GM21529 (cell line): ENCODE data around the gene CACNA2D4.

Source experiments
- ATAC-seq: cut with Tn5 transposase; IDR thresholded peaks from one replicate; pipeline ENCODE4 v1.9.1; 2021; ENCODE audit not compliant: unreplicated experiment

Gene CACNA2D4

DNA sequence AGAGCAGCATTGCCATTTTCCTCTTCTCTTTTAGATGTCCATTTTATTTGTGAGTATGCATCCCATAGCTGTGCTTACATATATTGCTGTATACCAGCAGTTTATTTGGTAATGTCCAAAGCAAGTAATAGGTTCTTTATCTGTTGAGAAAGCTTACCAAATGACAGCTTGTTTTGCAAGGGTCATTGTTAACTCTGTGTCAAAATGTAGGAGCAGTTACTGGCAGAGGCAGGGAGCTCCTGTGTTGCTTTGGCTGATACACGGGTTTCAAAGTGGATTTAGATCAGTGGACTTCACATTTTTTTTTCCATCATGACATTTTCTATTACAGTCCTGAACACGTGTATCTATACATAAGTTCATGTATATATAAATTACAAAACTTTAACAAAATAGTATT is 136.2 kb downstream of the CACNA2D4 start:
- no peak for ATAC-seq

DNA sequence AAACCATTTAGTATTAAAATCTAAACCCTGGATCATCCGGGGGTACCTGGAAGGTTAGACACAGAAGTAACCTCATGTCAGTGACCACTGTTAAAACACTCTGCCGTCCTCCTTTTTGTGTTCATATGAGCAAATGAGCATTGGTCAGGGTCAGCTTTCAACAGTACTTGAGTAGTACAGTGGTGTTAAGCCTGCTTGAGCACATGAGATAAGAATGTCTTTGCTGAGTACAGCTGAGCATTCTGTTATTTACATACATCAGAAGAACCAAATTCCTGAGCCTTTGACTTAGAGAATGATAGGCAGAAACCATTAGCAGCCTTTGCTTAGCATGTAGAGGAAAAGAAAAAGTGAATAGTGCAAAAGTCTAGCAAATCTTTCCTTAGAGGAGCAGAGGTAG is 136.7 kb downstream of the CACNA2D4 start:
- ATAC-seq = no peak

DNA sequence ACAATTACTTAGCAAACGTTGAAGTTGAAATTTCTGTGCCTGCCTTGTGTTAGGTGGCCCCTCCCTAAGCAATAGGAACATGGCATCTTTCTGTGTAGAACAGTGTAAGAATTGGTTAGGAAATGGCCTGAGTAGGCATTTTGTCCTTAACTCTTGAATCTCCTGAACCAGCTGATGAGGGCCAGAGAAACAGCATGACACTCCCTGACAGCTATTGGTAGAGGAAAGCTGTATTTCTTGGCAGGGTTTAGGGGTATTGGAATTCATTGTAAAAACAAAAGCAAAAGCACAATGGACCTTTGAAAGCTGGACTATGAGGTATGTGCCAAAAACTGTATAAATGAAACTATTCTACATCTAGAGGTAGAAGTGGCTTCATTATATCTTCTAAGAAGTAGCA is 138.7 kb downstream of the CACNA2D4 start:
- ATAC-seq = no peak

DNA sequence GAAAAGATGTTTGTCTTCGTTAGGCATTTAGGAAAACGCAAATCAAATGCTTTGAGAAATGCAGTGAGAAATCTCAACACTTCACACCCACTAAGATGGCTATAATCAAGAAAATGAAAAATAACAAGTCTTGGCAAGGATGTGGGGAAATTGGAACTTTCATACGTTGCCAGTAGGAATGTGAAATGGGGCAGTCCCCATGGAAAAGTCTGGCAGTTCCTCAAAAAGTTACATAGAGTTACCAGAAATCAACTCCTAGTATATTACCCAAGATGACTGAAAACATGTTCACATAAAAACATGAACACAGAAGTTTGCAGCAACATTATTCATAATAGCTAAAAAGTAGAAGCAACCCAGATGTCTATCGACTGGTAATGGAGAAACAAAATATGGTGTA is 139.5 kb downstream of the CACNA2D4 start:
- ATAC-seq = no peak

DNA sequence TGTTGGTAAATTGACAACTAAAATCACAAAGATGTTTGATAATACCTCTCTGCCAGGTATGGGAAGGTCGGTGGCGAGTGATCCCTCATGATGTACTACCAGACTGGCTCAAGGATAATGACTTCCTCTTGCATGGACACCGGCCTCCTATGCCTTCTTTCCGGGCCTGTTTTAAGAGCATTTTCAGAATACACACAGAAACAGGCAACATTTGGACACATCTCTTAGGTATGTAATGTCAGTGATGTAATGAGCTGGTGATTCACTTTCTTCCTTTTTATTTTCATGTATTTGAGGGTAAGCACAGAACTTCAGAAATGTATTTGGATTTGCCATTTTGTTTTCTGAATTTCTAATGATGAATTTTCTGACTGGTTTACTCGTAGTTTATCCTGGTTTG is 140.7 kb downstream of the CACNA2D4 start:
- no peak for ATAC-seq

DNA sequence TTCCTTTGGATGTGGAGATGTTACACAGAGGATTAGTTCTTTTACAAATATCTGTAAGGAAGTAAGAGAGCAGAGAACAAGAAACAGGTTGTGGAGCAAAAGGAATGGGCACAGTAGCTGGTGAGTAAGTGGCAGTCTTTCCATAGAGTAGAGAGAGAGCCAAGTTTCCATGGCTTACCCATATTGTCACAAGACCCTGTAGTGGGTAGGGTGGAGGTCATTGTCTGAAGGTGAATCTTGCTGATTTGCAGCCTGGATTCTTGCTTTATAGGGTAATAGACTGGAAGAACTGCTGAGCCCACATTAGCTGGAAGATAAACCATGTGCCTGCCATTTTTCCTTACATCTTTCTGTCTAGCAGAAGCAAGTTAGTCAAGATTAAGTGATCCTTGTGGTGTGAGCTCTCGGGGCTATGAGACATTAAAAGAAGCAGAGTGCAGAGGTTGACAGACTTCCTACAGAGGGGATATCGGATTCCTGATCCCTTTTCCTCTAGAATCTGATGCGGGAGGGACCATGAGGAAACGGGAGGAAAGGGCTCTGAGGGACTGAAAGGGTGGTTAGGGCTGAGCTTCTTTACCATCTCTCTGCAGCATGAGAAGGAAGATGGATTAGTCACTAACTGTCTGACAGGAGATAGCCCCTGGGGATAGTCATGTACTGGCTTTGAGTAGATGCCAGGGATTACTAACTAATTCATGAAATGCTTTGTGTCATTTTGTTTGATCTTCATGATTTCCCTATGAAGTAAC is 142.1 kb downstream of the CACNA2D4 start:
- ATAC-seq = no peak

DNA sequence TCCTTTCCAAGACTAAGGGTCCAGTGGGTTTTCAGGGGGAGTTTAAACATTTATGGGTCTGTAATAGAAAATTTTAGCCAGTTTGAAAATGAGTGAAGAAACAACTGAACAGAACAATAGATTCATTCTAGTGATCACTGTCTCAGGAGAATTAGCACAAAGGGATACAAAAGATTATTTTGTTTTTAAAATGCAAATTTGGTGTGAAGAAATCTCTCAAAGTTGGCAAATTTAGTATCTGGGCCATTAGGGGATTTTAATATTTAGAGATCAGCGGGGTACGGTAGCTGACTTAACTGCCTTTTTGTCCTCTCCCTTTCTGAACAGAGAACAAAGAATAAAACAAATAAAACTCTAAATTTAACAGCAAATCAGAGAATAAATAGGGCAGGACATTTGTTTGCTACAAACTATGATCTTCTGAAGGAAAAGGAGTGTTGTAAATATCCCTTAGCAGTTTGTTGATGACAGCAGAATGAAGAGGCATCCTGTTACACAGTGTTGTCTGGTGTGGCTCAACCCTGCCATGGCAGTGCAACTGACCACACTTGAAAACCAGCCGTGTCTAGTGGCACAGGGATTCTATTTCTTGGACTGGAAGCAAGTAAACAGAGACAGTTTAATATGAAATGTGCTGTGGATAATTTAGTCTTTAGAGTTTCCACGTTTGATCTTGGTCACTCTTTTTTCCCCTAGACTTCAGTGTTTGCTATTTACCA is 144.4 kb downstream of the CACNA2D4 start:
- ATAC-seq = no peak

DNA sequence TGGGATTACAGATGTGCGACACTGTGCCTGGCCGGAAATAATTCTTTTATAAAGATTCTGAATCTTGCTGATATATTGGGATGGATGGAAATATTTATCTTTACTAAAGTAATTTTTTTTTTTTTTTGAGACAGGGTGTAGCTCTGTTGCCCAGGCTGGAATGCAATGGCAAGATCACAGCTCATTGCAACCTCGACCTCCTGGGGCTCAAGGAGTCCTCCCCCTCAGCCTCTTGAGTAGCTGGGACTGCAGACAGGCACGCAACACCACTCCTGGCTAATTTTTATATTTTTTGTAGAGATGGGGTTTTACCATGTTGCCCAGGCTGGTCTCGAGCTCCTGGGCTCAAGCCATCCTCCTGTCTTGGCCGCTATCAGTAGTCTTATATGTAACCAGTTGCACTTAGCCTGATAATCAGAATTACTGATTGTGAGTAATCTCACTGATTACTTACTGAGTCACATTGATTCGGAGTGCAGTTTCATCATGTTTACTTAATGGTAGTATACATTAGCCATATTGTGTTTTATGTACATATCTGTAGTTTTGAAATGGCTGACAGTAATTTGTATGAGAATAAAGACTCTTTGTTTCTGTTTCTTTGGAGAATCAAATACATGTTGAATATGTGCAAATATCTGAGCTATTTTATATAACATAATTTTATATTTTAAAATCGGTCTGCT is 148.5 kb downstream of the CACNA2D4 start:
- no peak for ATAC-seq

DNA sequence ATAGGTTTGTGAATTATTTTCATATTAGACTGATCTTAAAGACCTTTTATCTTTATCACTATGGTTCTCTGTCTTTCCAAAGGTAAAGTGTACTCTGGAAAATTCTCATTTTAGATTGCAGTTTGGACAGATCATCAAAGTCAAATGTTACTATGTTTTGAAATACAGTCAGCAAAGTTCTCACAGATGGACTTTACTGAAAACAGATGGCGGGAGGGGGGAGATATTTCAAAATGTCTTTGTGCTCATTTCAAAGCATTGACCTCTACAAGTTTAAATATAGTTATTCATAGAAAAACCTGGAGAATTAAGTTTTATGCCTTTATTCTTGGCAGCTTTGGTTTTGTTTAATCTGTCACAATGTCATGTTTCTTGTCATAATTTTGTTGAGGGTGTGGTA is 149.8 kb downstream of the CACNA2D4 start:
- ATAC-seq = no peak

DNA sequence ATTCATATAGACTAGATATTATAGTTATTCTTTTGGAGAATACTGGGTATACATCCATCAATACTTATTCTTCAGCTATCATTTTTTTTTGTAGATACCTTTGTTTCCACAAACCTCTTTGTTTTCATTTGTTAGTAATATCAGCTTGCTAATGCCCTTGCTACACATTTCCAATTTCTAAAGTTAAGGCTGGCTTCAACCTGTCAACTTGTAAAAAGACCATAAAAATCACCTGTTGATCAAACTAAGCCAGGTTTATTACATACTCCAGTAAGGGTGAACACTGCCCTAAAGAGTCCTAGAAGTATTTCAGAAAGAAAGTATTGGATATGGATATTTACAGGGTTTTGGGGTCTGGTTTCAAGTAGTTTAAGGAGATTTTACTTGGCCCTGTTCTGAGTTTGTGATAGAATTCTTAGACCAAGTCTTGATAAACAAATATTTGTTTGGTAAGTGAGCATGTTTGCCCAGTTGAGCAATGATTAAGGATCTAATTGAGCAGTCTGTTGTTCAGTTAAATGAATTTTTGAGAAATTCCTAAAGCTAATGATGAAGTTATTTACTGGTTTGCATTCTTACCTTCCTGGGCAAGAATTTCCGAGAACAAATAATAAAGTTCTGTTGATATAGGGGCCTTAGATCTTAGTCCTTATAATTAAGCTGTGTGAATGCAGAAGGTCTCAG is 150.9 kb downstream of the CACNA2D4 start:
- ATAC-seq = no peak

DNA sequence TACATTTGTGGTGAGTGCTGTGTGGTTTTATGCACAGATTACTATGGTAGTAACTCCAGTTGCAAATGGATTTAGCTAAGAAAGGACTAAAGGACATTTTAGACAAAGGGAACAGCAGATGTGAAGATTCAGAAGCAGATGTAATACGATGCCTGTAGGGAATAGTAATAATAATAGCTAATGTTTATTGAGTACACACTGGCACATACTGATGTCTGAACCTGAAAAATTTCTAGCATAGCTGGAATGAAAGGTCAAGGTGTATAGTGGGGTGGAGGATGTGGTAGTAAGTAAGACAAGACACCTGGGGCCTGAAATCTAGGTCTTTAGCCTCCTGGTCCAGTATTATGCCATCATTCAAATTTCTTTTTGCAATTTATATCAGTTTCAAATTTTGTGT is 152.3 kb downstream of the CACNA2D4 start:
- ATAC-seq = no peak

DNA sequence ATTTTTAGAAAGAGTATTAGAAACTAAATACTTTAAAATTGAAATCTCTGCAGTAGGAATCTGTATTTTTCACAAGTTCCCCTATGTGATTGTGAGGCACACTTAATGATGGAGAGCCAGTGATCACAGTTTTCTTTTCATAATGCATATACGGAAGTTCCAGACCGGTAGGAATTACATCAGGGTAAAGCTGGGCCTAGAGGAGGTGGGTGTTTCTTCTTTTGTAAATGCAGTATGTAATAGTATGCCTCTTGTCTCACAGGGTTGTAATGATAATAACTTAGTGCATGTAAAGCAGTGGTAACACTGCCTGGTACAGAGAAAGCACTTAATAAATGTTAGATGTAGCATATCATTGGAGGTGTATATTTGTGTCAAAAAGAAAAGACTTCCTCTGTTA is 155.3 kb downstream of the CACNA2D4 start:
- no peak for ATAC-seq

DNA sequence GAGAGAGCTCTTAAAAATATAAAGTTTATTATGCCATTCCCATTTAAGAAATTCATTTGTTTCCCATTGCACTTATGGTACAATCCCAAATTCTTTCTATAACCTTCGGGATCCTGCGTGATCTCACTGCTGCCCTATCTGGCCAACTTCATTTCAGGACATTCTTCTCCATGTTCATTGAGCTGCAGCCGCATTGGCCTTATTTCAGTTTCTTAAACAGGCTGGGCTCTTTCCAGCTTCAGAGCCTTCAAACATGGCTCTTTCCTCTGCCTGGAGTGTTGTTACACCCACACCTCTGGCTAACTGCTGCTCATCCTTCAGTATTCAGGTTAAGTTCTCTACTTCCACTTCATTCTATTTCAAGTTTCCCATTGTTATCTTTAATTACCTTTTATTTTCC is 156.6 kb downstream of the CACNA2D4 start:
- ATAC-seq = no peak

DNA sequence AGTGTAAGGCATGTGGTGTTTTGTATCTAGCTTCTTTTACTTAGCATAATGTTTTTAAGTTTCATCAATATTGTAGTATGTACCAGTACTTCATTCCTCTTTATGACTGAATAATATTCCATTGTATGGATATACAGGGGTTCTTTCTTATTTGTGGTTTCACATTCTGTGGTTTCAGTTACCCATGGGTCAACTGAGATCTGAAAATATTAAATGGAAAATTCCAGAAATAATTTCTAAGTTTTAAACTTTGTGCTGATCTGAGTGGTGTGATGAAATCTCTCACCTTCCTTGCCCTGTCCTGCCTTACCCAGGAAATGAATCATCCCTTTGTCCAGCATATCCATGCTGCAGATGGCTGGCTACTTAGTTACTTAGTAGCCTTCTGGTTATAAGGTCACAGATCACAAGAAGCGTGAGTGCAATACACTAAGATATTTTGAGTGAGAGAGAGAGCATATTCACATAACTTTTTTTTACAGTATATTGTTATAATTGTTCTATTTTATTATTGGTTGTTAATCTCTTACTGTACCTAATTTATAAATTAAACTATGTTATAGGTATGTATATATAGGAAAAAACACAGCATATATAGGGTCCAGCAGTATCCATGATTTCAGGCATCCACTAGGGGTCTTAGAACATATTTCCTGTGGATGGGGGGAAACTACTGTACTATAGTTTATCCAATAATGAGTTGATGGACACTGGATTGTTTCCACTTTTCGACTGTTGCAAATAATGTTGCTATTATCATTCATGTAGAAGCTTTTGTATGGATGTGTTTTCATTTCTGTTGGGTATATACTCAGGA is 157.7 kb downstream of the CACNA2D4 start:
- no peak for ATAC-seq

DNA sequence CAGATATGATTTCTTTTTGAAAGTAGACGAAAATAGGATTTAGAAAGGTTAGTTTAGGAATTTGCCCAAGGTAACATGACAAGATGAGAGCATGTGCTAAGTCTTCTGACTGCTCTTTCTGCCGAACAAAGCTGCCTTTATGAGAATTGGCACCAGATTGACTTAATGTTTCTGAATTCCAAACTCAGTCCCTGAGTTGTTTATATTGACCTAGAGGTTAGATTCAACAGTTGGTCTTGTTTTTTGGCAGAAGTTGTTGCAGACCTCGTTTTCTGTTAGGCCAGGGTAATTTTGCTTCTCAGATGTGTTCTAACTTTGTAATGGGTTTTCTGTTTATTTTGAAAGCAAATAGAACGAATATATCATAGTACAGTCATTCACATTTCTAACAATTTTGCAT is 159.6 kb downstream of the CACNA2D4 start:
- no peak for ATAC-seq

DNA sequence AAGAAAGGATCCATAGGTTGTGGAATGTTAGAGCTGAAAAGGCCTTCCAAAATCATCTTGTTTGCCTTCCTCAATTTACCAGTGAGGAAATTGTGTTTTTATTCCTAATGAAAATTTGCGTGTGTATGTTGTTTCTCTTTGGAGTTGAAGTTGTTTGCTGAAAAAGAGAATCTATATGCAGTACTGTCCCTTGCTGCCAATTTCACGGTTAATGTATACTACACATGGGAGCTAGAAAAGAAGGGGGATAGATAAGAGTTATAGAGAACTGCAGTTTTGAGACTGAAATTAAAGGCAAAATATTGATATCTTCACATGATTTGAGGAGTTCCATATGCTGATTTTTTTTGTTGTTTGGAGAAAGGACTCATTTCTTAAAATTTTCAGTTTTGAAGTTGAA is 160.1 kb downstream of the CACNA2D4 start:
- ATAC-seq = no peak

DNA sequence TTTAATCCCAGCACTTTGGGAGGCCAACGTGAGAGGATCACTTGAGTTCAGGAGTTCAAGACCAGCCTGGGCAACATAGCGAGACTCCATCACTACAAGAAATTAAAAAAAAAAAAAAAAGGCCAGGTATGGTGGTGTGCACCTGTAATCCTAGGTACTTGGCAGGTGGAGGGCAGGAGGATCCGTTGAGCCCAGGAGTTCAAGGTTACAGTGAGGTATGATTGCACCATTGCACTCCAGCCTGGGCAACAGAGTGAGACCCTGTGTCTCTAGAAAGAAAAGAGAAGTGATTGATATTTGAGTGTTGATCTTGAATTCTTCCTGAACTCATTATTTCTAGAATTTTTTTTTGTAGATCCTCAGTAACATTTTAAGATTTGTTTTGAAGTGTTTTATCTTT is 168.2 kb downstream of the CACNA2D4 start:
- no peak for ATAC-seq

DNA sequence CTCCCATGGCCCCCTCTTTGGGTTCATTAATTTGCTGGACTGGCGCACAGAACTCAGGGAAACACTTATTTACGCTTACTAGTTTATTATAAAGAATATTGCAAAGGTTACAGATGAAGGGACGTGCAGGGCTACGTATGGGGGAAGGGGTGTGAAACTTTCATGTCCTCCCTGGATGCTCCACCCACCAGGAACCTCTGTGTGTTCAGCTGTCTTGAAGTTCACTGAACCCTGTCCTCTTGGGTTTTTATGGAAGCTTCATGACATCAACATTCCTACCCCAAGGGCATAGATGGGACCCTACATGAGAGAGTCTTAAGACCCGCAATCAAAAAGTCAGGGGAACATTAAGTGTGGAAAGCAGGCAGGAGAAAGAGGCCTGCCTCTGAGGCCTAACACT is 169.4 kb downstream of the CACNA2D4 start:
- no peak for ATAC-seq

DNA sequence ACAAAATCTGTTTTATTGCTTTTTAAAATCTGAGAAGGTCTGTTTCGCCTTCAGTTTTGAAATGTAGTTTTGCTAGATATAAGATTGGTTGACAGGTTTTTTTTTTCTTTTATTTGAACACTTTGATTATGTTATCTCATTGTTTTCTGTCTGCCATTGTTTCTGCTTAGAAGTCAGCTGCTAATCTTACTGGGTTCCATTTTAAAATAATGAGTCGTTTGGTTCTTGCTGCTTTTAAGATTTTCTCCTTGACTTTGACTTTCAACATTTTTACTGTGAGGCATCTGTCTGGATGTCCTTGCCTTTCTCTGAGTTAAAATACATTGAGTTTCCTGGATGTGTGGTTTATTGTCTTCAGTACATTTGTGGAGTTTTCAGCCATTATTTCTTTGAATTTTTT is 170.8 kb downstream of the CACNA2D4 start:
- no peak for ATAC-seq

DNA sequence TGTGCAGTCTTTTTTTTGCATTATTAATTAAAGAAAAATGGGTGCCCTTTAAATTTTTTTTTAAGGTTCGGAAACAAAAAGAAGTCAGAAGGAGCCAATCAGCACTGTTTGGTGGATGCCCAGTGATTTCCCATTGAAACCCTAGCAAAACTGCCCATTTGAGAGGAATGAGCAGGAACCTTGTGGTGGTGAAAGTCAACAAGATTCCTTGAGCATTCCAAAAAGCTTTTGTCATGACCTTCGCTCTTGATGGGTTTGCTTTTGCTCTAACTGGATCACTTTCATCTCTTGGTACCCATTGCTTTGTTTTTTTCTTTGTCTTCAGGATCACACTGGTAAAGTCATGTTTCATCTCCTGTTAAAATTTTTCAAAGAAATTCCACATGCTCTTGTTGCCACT is 173.5 kb downstream of the CACNA2D4 start:
- ATAC-seq = no peak
